Stimulated activated CD8-positive, alpha-beta memory T cell treated with anti-CD3 and anti-CD28 coated beads, Interleukin-4, amount 100 ng/mL, for 24 hours (primary cell): Measurements from ENCODE around the gene FAM83E.
A peak's percentile ranks its signal among the peaks of the same experiment; 100 is the strongest.
"Not testable (repeated sequence)": the region's sequence is repeated elsewhere in the genome, so short reads cannot be mapped to it uniquely, and the experiment has no call there.

Source experiments
- DNase-seq: peaks from one replicate; pipeline ENCODE4 v3.0.0-alpha.2; 2020; ENCODE audit warnings: low read depth

Gene FAM83E

GRCh38 chr19:48614436-48615230 lies at the start of gene FAM83E:
TSS of gene FAM83E (minus strand) at chr19:48615076. CDS start at chr19:48613372, 1,704 bp downstream.
- DNase-seq, result no peak

- DNase-seq, result no peak
Observed at GRCh38 chr19:48664476-48664875, 49.6 kb upstream of the FAM83E start.

DNA sequence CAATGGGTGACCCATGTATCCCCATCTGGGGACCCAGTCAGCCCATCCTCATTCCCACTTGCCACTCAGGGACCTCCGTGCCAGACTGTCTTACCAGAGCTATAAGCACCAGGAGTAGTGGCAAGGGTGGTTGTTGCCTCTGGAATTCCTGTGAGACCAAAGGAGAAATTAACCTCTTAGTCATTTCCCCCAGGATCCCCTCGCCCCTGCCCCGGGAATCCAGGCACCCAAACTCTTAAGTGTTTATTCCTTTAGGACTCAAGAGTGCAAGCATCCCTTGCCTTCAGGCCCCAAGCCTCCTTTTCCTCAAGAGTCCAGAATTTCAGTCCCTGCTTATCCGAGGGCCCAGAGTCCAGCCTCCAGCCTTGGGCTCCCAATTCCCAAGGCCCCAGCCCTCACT lies 48.8 kb upstream of the FAM83E start:
- DNase-seq, result no peak

DNA sequence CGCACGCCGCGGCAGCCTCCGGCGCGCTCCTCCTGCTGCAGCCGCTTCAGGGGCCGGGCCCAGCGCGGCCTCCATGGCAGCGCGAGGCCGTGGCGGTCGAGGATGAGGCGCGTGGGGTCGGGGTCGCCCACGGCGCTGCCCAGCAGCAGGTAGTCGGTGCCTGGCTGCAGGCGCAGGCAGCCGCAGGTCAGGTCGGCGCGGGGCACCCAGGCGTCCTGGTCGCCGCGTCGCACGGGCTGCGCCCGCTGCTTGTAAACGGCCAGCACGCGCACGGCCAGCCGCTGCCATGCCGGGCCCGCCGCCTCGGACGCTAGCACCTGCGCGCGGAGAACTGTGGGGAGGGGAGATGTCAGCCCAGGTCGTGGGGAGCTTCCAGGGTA lies 46.8 kb upstream of the FAM83E start:
- no peak for DNase-seq

GRCh38 chr19:48660852-48661710 lies 46.2 kb upstream of the FAM83E start:
- peak; percentile 74 for DNase-seq

DNA sequence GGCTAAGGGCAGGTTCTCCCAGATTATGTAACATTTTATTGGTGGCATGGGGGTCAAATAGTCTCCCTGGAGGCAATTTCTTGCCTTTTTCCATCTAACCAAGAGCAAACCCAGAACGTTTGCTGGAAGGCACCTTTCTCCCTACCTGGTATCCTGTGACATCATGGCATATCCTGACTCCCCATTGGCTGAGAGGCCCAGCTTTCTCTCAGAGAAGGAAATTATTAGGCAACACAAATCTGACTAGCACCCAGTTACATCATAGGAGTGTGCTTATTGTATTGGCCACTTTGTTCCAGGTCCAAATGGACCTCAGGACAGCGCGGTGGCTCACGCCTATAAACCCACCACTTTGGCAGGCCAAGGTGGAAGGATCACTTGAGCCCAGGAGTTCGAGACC lies 44.9 kb upstream of the FAM83E start:
- no peak for DNase-seq

- no peak for DNase-seq
Observed at GRCh38 chr19:48658483-48658882, 43.6 kb upstream of the FAM83E start.

- DNase-seq, result not testable (repeated sequence)
Observed at GRCh38 chr19:48657828-48658227, 43.0 kb upstream of the FAM83E start.

DNA sequence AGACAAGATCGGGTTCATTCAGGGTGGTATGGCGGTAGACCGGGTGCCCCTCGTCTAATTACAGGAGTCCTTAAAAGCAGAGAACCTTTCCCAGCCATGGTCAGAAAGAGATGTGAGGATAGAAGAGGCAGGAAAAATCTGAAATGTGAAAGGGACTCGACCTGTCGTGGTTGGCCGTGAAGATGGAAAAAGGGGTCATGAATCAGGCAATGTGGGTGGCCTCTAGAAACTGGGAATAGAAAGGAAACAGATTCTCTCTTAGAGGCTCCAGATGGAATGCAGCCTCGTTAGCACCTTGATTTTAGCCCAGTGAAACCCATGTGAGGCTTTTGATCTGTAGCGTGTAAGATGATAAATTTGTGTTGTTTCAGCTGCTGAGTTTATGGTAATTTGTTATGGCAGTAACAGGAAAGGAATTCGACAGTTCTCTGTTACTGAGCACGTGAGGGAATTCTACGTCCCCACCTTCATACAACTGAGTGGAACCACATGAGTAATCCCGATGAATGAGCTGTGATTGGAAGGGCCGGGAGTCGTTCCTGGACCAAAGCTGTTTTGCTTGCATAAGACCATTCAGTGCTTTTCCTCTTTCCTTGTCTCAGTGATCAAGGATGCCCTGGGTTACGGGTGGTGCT lies 42.1 kb upstream of the FAM83E start:
- DNase-seq, result no peak

GRCh38 chr19:48654299-48655059 lies 39.6 kb upstream of the FAM83E start:
- DNase-seq, result no peak

GRCh38 chr19:48651683-48652048 lies 36.8 kb upstream of the FAM83E start:
- no peak for DNase-seq

- no peak for DNase-seq
Observed at GRCh38 chr19:48650974-48651682, 36.3 kb upstream of the FAM83E start.

DNA sequence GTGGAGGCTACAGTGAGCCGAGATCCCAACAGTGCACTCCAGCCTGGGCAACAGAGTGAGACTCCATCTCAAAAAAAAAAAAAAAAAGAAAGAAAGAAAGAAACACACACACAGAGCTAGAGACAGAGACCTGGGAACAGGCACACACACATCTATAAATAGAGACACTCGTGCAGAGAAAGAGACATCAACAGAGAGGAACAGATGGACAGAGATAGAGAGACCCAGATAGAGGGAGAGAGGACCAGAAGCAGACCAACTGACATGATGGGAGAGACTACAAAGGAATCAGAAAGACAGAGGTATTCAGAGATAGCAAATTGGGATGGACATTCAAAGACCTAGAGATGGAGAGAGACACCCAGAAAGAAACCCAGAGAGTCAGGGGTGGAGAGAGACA lies 33.3 kb upstream of the FAM83E start:
- no peak for DNase-seq

DNA sequence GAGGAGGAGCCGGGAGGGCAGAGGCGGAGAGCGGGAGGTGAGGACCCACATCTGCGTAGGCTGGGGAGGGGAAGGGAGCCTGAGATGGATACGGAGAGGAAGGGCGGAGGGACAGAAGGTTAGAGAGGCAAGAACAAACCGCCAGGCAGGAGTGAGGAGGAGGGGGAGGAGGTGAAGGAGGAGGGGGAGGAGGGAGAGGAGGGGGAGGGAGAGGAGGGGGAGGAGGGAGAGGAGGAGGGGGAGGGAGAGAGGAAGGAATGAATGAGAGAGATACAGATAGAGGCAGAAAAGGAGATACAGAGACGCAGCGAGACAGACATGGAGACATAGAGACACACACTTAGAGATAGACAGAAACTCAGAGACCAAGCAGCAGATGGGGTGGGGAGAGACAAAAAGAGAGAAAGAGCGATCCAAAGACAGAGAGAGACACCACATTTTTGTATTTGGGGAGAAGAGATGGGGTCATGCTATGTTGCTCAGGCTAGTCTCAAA lies 31.9 kb upstream of the FAM83E start:
- no peak for DNase-seq

GRCh38 chr19:48646001-48646721 lies 31.3 kb upstream of the FAM83E start, which contains the start of gene CA11:
TSS of gene CA11 (minus strand) at chr19:48646187. CDS start at chr19:48645632, 555 bp downstream.
- peak; percentile 83 for DNase-seq

GRCh38 chr19:48645620-48646000 lies 30.7 kb upstream of the FAM83E start:
- no peak for DNase-seq

DNA sequence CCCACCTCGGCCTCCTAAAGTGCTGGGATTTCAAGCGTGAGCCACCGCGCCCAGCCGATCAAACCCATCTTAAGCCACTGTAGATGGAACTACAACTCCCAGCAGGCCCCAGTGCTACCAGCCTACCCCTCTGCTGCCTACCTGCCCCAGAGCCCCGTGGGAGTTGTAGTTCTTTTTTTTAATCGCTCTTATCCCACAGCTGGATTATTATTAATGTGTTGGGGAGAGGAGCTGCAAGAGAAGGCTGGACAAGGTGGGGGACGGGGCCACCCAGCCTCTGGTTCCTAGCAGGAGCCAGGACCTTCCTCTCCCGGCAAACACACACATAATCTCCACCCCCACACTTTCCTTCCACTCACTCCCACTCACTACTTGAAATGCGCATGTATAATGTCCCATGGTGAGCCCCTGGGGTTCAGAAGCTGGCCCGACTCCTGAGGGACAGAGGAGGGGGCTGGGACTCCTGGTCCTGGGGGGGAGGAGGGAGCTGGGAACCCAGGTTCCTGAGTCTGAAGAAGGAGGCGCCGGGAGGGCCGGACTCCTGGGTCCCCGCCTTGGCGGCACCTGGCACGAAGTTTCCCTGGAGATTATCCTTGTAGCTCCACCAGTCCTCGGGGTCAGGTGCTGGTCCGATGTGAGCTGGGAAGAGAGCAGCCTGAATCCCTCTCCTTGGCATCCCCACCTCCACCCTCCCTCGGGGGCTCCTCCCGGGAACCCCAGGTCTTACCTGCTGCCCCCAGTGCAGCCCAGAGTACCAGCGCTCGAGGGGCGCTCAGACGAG lies 30.2 kb upstream of the FAM83E start:
- peak; percentile 58 for DNase-seq

GRCh38 chr19:48644355-48644754 lies 29.5 kb upstream of the FAM83E start:
- DNase-seq, result no peak

DNA sequence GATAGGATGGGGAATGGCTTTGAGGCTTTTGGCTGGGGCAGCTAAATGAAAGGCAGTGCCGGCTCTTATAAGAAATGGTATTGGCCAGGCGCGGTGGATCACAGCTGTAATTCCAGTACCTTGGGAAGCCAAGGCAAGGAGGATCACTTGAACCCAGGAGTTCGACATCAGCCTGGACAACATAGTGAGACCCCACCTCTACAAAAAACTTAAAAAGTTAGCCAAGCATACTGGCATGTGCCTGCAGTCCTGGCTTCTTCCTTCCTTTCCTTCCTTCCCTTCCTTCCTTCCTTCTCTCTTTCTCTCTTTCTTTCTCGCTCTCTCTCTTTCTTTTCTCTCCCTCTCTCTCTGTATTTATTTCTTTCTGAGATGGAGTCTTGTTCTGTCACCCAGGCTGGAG lies 28.0 kb upstream of the FAM83E start:
- DNase-seq, result no peak

- no peak for DNase-seq
Observed at GRCh38 chr19:48641850-48642249, 27.0 kb upstream of the FAM83E start.
